OCI-LY3 (cell line): Measurements from ENCODE around the gene BIRC5.

Experiments used
- H2AFZ ChIP-seq: fragments of 200-600, 300-600 bp; shearing (Covaris generic); 2 replicates; pipeline ENCODE4 v1.6.0; 2014; ENCODE audit warnings: antibody characterized with exemption, low read depth, low read length
- H3K27ac ChIP-seq: fragments of 200-600, 300-600 bp; sonication (generic); 2 replicates; pipeline ENCODE4 v1.5.1; 2014; ENCODE audit warnings: mild to moderate bottlenecking, low read length, moderate library complexity, mixed read lengths
- H3K27me3 ChIP-seq: fragments of 200-600, 300-600 bp; sonication (generic); 2 replicates; pipeline ENCODE4 v1.6.1; 2014; ENCODE audit warnings: low read depth, low read length, mixed read lengths
- H3K36me3 ChIP-seq: fragments of 200-600, 300-600 bp; sonication (generic); replicated peaks from 2 replicates; pipeline ENCODE3; 2014; ENCODE audit warnings: low read depth, low read length, mixed read lengths
- H3K4me1 ChIP-seq: fragments of 300-600, 200-600 bp; sonication (generic); 2 replicates; pipeline ENCODE4 v1.6.1; 2014; ENCODE audit warnings: low read length, mixed read lengths
- H3K4me2 ChIP-seq: fragments of 200-600, 300-600 bp; sonication (generic); 2 replicates; pipeline ENCODE4 v1.6.1; 2014; ENCODE audit warnings: low read length, mixed read lengths
- H3K4me3 ChIP-seq: fragments of 300-600, 200-600 bp; sonication (generic); 2 replicates; pipeline ENCODE4 v1.5.1; 2014; ENCODE audit warnings: antibody characterized with exemption, mild to moderate bottlenecking, low read length, moderate library complexity
- H3K79me2 ChIP-seq: fragments of 300-600, 200-600 bp; shearing (Covaris generic); 2 replicates; pipeline ENCODE4 v1.6.1; 2014; ENCODE audit warnings: mild to moderate bottlenecking, low read length, mixed read lengths
- H3K9ac ChIP-seq: fragments of 300-600, 200-600 bp; shearing (Covaris generic); 2 replicates; pipeline ENCODE4 v1.6.0; 2014; ENCODE audit warnings: mild to moderate bottlenecking, low read length, moderate library complexity
- H3K9me3 ChIP-seq: fragments of 200-600, 300-600 bp; shearing (Covaris generic); 2 replicates; pipeline ENCODE4 v1.6.1; 2014; ENCODE audit warnings: low read length, mixed read lengths; ENCODE audit not compliant: insufficient read depth
- H4K20me1 ChIP-seq: fragments of 200-600, 300-600 bp; sonication (generic); 2 replicates; pipeline ENCODE4 v1.6.1; 2016; ENCODE audit warnings: low read length, mixed read lengths; ENCODE audit not compliant: insufficient read depth
- CTCF ChIP-seq: fragments of 200-600, 300-600 bp; sonication (generic); IDR thresholded peaks from 2 replicates; pipeline ENCODE4 v1.5.1; 2014; ENCODE audit warnings: antibody characterized with exemption, low read length, low read depth
- EZH2phosphoT487 ChIP-seq: fragments of 200-600 bp; shearing (Covaris generic); IDR thresholded peaks from 2 replicates; pipeline ENCODE4 v1.6.1; 2018; ENCODE audit warnings: antibody characterized with exemption, mixed run types, low read depth

The BIRC5 gene

DNA sequence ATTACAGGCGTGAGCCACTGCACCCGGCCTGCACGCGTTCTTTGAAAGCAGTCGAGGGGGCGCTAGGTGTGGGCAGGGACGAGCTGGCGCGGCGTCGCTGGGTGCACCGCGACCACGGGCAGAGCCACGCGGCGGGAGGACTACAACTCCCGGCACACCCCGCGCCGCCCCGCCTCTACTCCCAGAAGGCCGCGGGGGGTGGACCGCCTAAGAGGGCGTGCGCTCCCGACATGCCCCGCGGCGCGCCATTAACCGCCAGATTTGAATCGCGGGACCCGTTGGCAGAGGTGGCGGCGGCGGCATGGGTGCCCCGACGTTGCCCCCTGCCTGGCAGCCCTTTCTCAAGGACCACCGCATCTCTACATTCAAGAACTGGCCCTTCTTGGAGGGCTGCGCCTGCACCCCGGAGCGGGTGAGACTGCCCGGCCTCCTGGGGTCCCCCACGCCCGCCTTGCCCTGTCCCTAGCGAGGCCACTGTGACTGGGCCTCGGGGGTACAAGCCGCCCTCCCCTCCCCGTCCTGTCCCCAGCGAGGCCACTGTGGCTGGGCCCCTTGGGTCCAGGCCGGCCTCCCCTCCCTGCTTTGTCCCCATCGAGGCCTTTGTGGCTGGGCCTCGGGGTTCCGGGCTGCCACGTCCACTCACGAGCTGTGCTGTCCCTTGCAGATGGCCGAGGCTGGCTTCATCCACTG, at the start of gene BIRC5:
Gene BIRC5, plus strand, starts transcription at position 238 of the 690 bp plus-strand sequence. Its CDS starts 64 bp downstream, at position 302.
- peak within 1 kb of the TSS; percentile 94; the same call in 1 of the 2 replicates for H2AFZ ChIP-seq
- no peaks in the 10 kb centered on the region for H4K20me1 ChIP-seq
- peaks cover 11% of the 10 kb centered on the region for H3K4me1 ChIP-seq
- peak within 1 kb of the TSS; percentile 96 for H3K9ac ChIP-seq
- no peaks in the 10 kb centered on the region for H3K9me3 ChIP-seq
- peak within 1 kb of the TSS; percentile 90 for H3K4me2 ChIP-seq
- H3K27ac ChIP-seq, result peak within 1 kb of the TSS; percentile 61
- no peaks in the 10 kb centered on the region for H3K27me3 ChIP-seq
- peaks cover 27% of the 10 kb centered on the region for H3K79me2 ChIP-seq
- peak within 1 kb of the TSS; percentile 94 for H3K4me3 ChIP-seq
- TF ChIP-seq CTCF (no peak), EZH2phosphoT487 (no peak)
- peaks cover 18% of the 10 kb centered on the region for H3K36me3 ChIP-seq

DNA sequence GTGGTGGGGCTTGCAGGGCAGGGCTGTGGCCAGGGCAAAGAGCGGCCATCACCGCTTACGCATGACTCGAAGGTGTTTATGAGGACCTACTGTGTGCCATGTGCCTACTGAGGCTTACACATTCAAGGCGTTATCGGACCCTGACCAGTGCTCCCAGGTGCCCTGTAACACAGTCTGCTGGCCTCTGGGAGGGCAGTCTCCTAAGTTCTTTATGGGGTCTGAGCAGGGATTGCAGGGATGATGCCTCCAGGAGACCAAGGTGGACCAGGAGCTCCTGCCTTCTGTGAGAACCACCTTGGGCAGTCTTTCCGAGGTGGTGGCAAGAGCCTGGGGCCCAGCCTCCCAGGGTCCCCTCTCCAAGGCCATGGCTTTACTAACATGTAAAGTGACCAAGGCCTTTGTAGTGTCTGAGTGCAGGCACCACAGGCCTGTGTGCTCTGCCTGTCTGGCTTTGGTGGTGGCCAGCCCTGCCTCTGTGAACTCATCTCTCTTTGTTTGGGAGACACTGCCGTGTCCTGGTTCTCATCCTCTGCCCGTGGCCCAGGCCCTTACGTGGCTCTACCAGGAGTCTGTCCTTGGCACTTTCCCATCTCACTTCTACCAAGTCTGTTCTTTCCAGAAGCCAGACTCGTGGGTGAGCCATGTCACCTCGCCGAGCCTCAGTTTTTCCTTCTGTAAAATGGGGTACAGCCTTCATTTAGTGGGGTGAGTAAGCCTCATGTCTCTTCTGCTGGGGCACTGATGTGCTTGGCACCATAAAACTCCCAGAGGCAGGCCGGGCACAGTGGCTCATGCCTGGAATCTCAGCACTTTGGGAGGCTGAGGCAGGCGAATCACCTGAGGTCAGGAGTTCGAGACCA, 49.1 kb upstream of the BIRC5 start:
- Histone ChIP-seq H3K27me3 (no peaks in the 10 kb centered on the region), H3K4me1 (peaks cover 26% of the 10 kb centered on the region), H4K20me1 (peaks cover 7% of the 10 kb centered on the region; the same call in 1 of the 2 replicates), H2AFZ (no peak overlapping the region), H3K4me3 (no peak overlapping the region), H3K79me2 (peaks cover 23% of the 10 kb centered on the region), H3K4me2 (no peak overlapping the region), H3K9ac (no peak overlapping the region), H3K9me3 (no peaks in the 10 kb centered on the region), H3K27ac (no peak overlapping the region), H3K36me3 (peaks cover 16% of the 10 kb centered on the region)
- no peak for TF ChIP-seq EZH2phosphoT487
- no peak for TF ChIP-seq CTCF

DNA sequence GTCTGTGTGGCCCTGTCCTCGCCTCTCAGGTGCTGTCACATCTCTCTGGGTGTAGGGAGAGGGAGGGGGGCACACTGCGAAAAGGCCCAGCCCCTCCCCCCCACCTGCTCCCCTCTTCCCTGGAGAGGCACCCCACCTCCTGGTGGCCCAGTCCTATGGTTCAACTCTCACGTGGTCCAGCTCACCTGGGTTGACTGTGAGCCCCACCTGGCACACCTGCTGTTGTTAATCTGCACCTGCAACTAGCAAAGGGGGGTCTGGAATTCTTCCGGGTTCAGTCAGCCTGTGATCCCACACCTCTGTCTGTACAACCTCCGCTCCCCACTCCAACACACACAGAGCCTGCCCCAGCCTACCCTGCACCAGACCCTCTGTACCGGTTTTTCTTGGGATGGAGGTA, 47.6 kb upstream of the BIRC5 start:
- no peak overlapping the region for H3K4me2 ChIP-seq
- H2AFZ ChIP-seq, result no peak overlapping the region
- no peaks in the 10 kb centered on the region for H3K27me3 ChIP-seq
- H3K36me3 ChIP-seq, result peaks cover 23% of the 10 kb centered on the region
- no peak overlapping the region for H3K4me3 ChIP-seq
- peaks cover 18% of the 10 kb centered on the region; the same call in 1 of the 2 replicates for H4K20me1 ChIP-seq
- H3K4me1 ChIP-seq, result peaks cover 29% of the 10 kb centered on the region
- TF ChIP-seq CTCF, result no peak
- no peak for TF ChIP-seq EZH2phosphoT487
- H3K9ac ChIP-seq, result no peak overlapping the region
- H3K9me3 ChIP-seq, result no peaks in the 10 kb centered on the region
- H3K27ac ChIP-seq, result no peak overlapping the region
- H3K79me2 ChIP-seq, result peaks cover 37% of the 10 kb centered on the region

GRCh38 chr17:78168242-78168902, 45.7 kb upstream of the BIRC5 start, which contains the start of gene SYNGR2:
TSS of gene SYNGR2 (plus strand) at chr17:78168581. CDS start at chr17:78168617, 36 bp downstream.
- H3K9ac ChIP-seq, result peak within 1 kb of the TSS; percentile 100
- H3K4me2 ChIP-seq, result peak within 1 kb of the TSS; percentile 99
- TF ChIP-seq CTCF (no peak), EZH2phosphoT487 (no peak)
- peaks cover 22% of the 10 kb centered on the region; the same call in 1 of the 2 replicates for H4K20me1 ChIP-seq
- H3K36me3 ChIP-seq, result peaks cover 35% of the 10 kb centered on the region
- peak within 1 kb of the TSS; percentile 96 for H3K27ac ChIP-seq
- peak within 1 kb of the TSS; percentile 99 for H3K4me3 ChIP-seq
- H3K27me3 ChIP-seq, result no peaks in the 10 kb centered on the region
- H2AFZ ChIP-seq, result no peak within 1 kb of the TSS
- no peaks in the 10 kb centered on the region for H3K9me3 ChIP-seq
- H3K4me1 ChIP-seq, result peaks cover 49% of the 10 kb centered on the region
- H3K79me2 ChIP-seq, result peaks cover 55% of the 10 kb centered on the region
